Peyer's patch (tissue), 4 donors: ENCODE data around the gene NUP98.

ENCODE experiments used
- CTCF ChIP-seq, 6 experiments: fragments of 450-650 bp in 4 of 6; fragments of 200-600 bp in 2 of 6; sonication (generic) in 1 of 6; IDR thresholded peaks; one replicate each; pipeline ENCODE4 v1.5.1; 2017 to 2019; ENCODE audit warnings: antibody characterized with exemption in 6 of 6, mild to moderate bottlenecking in 3 of 6, moderate library complexity in 1 of 6
- POLR2A ChIP-seq, 2 donors: fragments of 450-650 bp; IDR thresholded peaks; one replicate each; pipeline ENCODE4 v1.5.1; 2017; ENCODE audit warnings: antibody characterized with exemption in 2 of 2, mild to moderate bottlenecking in 2 of 2, moderate library complexity in 2 of 2

- TF ChIP-seq CTCF (IDR thresholded peaks at IDR 0.05) (peak; percentile 43 to 88 (median 80)), POLR2A (IDR thresholded peaks at IDR 0.05) (peak; percentile 43 to 55)
These were observed 44.3 kb upstream of the NUP98 start for GRCh38 chr11:3841426-3842350.
